CD4-positive, CD25-positive, alpha-beta regulatory T cell (primary cell): Measurements from ENCODE around the gene SOX8. TPM values are rescaled to one million over a fixed set of nuclear protein-coding genes. Genes with fewer than 3 reads are reported as not detected.

Experiments used
- ATAC-seq, 2 donors: fragments of 150-1000 bp; cut with Tn5 transposase; one replicate each; pipeline ENCODE4 v1.10.0; 2021; ENCODE audit warnings: low read depth in 2 of 2, moderate number of reproducible peaks in 2 of 2, moderate library complexity in 1 of 2
- DNase-seq, 3 donors: peaks; one replicate each; pipeline versions ENCODE4 v3.0.0 to v3.0.0-alpha.2; 2012 to 2022; ENCODE audit warnings: mixed read lengths in 1 of 3
- H3K27ac ChIP-seq: one replicate; pipeline ENCODE4 v1.7.0; 2013; ENCODE audit warnings: mild to moderate bottlenecking, low read length; ENCODE audit not compliant: insufficient read depth, poor library complexity, severe bottlenecking
- H3K27me3 ChIP-seq: one replicate; pipeline ENCODE4 v1.7.0; 2013; ENCODE audit warnings: low read length; ENCODE audit not compliant: control insufficient read depth, insufficient read depth
- H3K36me3 ChIP-seq: one replicate; pipeline ENCODE4 v1.7.0; 2013; ENCODE audit warnings: mild to moderate bottlenecking, low read length, moderate library complexity; ENCODE audit not compliant: control insufficient read depth, insufficient read depth
- H3K4me1 ChIP-seq: 2 replicates; pipeline ENCODE4 v1.7.0; 2013; ENCODE audit warnings: mild to moderate bottlenecking, low read length; ENCODE audit not compliant: insufficient read depth, control insufficient read depth, poor library complexity, severe bottlenecking
- H3K4me3 ChIP-seq: one replicate; pipeline ENCODE4 v1.7.0; 2013; ENCODE audit warnings: low read depth, mild to moderate bottlenecking, low read length, moderate library complexity
- H3K9me3 ChIP-seq, 2 experiments: 1 replicate in 1 of 2; 2 replicates in 1 of 2; pipeline ENCODE4 v1.7.0; 2013; ENCODE audit warnings: low read length in 2 of 2, mild to moderate bottlenecking in 1 of 2, moderate library complexity in 1 of 2; ENCODE audit not compliant: control insufficient read depth in 2 of 2
- H3K27ac Mint-ChIP-seq, 3 donors: one replicate each; pipeline ENCODE4 v1.8.0; 2020 to 2022; ENCODE audit warnings: mild to moderate bottlenecking in 3 of 3, mixed read lengths in 3 of 3, moderate library complexity in 2 of 3
- H3K27me3 Mint-ChIP-seq: one replicate; pipeline ENCODE4 v1.8.0; 2022; ENCODE audit warnings: mild to moderate bottlenecking, mixed read lengths
- H3K36me3 Mint-ChIP-seq: one replicate; pipeline ENCODE4 v1.8.0; 2020; ENCODE audit warnings: mixed read lengths
- H3K4me1 Mint-ChIP-seq, 4 donors: one replicate each; pipeline ENCODE4 v1.8.0; 2020 to 2022; ENCODE audit warnings: mixed read lengths in 4 of 4, mild to moderate bottlenecking in 1 of 4
- H3K4me3 Mint-ChIP-seq, 4 donors: one replicate each; pipeline ENCODE4 v1.8.0; 2020 to 2022; ENCODE audit warnings: mild to moderate bottlenecking in 4 of 4, mixed read lengths in 4 of 4, moderate library complexity in 3 of 4
- H3K9me3 Mint-ChIP-seq, 7 donors: one replicate each; pipeline ENCODE4 v1.8.0; 2020 to 2022; ENCODE audit warnings: mixed read lengths in 7 of 7, mild to moderate bottlenecking in 3 of 7, moderate library complexity in 2 of 7
- polyA plus RNA-seq, 4 donors: library from polyadenylated mRNA; unstranded; fragments of 300-500 nt; fragmentation: Illumina TruSeq; gene quantifications; one replicate each; pipeline ENCODE4 v1.2.3, GENCODE V29; 2021
- total RNA-seq: library from RNA; stranded (reverse); gene quantifications from one replicate; pipeline ENCODE4 v1.2.3, GENCODE V29; 2022

SOX8 gene
- total RNA-seq, result 1.1 TPM
- under 1 TPM; 0.16 to 0.53 (median 0.24) TPM for polyA plus RNA-seq

GRCh38 chr16:981695-982144, at the start of gene SOX8:
TSS of gene SOX8 (plus strand) at chr16:981770. CDS start at chr16:981923, 153 bp downstream.
- DNase-seq, result no peak
- Mint-ChIP-seq H3K27me3 (peaks cover 8% of the 10 kb centered on the region), H3K36me3 (no peaks in the 10 kb centered on the region), H3K9me3 (no peaks in the 10 kb centered on the region), H3K4me1 (peaks cover 0 to 7% (median 0%) of the 10 kb centered on the region in 4 donors), H3K4me3 (peak within 1 kb of the TSS in 3 of 4 donors; percentile 62 to 84 (median 83)), H3K27ac (peak within 1 kb of the TSS in 1 of 3 donors; percentile 89)
- H3K4me3 ChIP-seq, result no peak within 1 kb of the TSS
- H3K9me3 ChIP-seq, result no peaks in the 10 kb centered on the region
- no peaks in the 10 kb centered on the region for H3K36me3 ChIP-seq
- peaks cover 17% of the 10 kb centered on the region for H3K4me1 ChIP-seq
- no peak within 1 kb of the TSS for H3K27ac ChIP-seq
- no peak for ATAC-seq
- peaks cover 2% of the 10 kb centered on the region for H3K27me3 ChIP-seq

- Mint-ChIP-seq H3K27me3 (no peaks in the 10 kb centered on the region), H3K27ac (no peak overlapping the region), H3K4me3 (no peak overlapping the region), H3K36me3 (peaks cover 13% of the 10 kb centered on the region), H3K9me3 (no peaks in the 10 kb centered on the region), H3K4me1 (peaks cover 0 to 16% (median 5%) of the 10 kb centered on the region in 4 donors)
- ATAC-seq (no peak), DNase-seq (no peak)
- Histone ChIP-seq H3K36me3 (peaks cover 17% of the 10 kb centered on the region), H3K27me3 (no peaks in the 10 kb centered on the region), H3K27ac (no peak overlapping the region), H3K4me1 (no peaks in the 10 kb centered on the region), H3K9me3 (no peaks in the 10 kb centered on the region), H3K4me3 (no peak overlapping the region)
Measured at GRCh38 chr16:932831-933330, 48.7 kb upstream of the SOX8 start.

- no peak overlapping the region for H3K27ac ChIP-seq
- Mint-ChIP-seq H3K9me3 (no peaks in the 10 kb centered on the region), H3K27ac (no peak overlapping the region), H3K36me3 (peaks cover 17% of the 10 kb centered on the region), H3K4me3 (no peak overlapping the region), H3K4me1 (peaks cover 0 to 18% (median 5%) of the 10 kb centered on the region in 4 donors), H3K27me3 (no peaks in the 10 kb centered on the region)
- no peak overlapping the region for H3K4me3 ChIP-seq
- no peaks in the 10 kb centered on the region for H3K4me1 ChIP-seq
- peaks cover 17% of the 10 kb centered on the region for H3K36me3 ChIP-seq
- DNase-seq (no peak), ATAC-seq (no peak)
- H3K27me3 ChIP-seq, result no peaks in the 10 kb centered on the region
- no peaks in the 10 kb centered on the region for H3K9me3 ChIP-seq
Measured at GRCh38 chr16:933581-933980, 48.0 kb upstream of the SOX8 start.

- Histone ChIP-seq H3K27ac (no peak overlapping the region), H3K36me3 (peaks cover 17% of the 10 kb centered on the region), H3K4me1 (no peaks in the 10 kb centered on the region), H3K27me3 (no peaks in the 10 kb centered on the region), H3K9me3 (no peaks in the 10 kb centered on the region), H3K4me3 (no peak overlapping the region)
- no peaks in the 10 kb centered on the region for H3K27me3 Mint-ChIP-seq
- H3K36me3 Mint-ChIP-seq, result peaks cover 22% of the 10 kb centered on the region
- H3K4me3 Mint-ChIP-seq, result no peak overlapping the region
- H3K4me1 Mint-ChIP-seq, result peaks cover 0 to 18% (median 5%) of the 10 kb centered on the region in 4 donors
- peaks cover 0 to 2% (median 0%) of the 10 kb centered on the region in 7 donors for H3K9me3 Mint-ChIP-seq
- DNase-seq (no peak), ATAC-seq (no peak)
- H3K27ac Mint-ChIP-seq, result no peak overlapping the region
Measured at GRCh38 chr16:934178-934577, 47.4 kb upstream of the SOX8 start.

GRCh38 chr16:935684-936083, 45.9 kb upstream of the SOX8 start:
- peaks cover 17% of the 10 kb centered on the region for H3K36me3 ChIP-seq
- no peak overlapping the region for H3K4me3 ChIP-seq
- H3K27me3 ChIP-seq, result no peaks in the 10 kb centered on the region
- H3K27me3 Mint-ChIP-seq, result no peaks in the 10 kb centered on the region
- H3K9me3 Mint-ChIP-seq, result peaks cover 0 to 5% (median 0%) of the 10 kb centered on the region in 7 donors
- H3K27ac ChIP-seq, result no peak overlapping the region
- DNase-seq (no peak), ATAC-seq (no peak)
- H3K27ac Mint-ChIP-seq, result no peak overlapping the region
- peaks cover 0 to 18% (median 5%) of the 10 kb centered on the region in 4 donors for H3K4me1 Mint-ChIP-seq
- no peak overlapping the region for H3K4me3 Mint-ChIP-seq
- no peaks in the 10 kb centered on the region for H3K9me3 ChIP-seq
- H3K36me3 Mint-ChIP-seq, result peaks cover 31% of the 10 kb centered on the region
- H3K4me1 ChIP-seq, result no peaks in the 10 kb centered on the region

GRCh38 chr16:937311-937710, 44.3 kb upstream of the SOX8 start:
- Mint-ChIP-seq H3K27me3 (no peaks in the 10 kb centered on the region), H3K4me1 (peaks cover 0 to 18% (median 6%) of the 10 kb centered on the region in 4 donors), H3K9me3 (peaks cover 0 to 9% (median 5%) of the 10 kb centered on the region in 7 donors), H3K36me3 (peaks cover 37% of the 10 kb centered on the region), H3K27ac (no peak overlapping the region), H3K4me3 (no peak overlapping the region)
- Histone ChIP-seq H3K4me3 (no peak overlapping the region), H3K4me1 (no peaks in the 10 kb centered on the region), H3K9me3 (peaks cover 9% of the 10 kb centered on the region in 2 experiments), H3K36me3 (peaks cover 20% of the 10 kb centered on the region), H3K27me3 (no peaks in the 10 kb centered on the region), H3K27ac (no peak overlapping the region)
- DNase-seq (no peak), ATAC-seq (no peak)

- Mint-ChIP-seq H3K36me3 (peaks cover 39% of the 10 kb centered on the region), H3K4me3 (no peak overlapping the region), H3K27ac (no peak overlapping the region), H3K9me3 (peaks cover 0 to 12% (median 5%) of the 10 kb centered on the region in 7 donors), H3K27me3 (no peaks in the 10 kb centered on the region), H3K4me1 (peaks cover 0 to 18% (median 6%) of the 10 kb centered on the region in 4 donors)
- Histone ChIP-seq H3K4me1 (no peaks in the 10 kb centered on the region), H3K27me3 (no peaks in the 10 kb centered on the region), H3K4me3 (no peak overlapping the region), H3K36me3 (peaks cover 22% of the 10 kb centered on the region), H3K9me3 (peaks cover 13 to 14% of the 10 kb centered on the region in 2 experiments), H3K27ac (no peak overlapping the region)
- no peak for ATAC-seq
- no peak for DNase-seq
Measured at GRCh38 chr16:937723-938122, 43.8 kb upstream of the SOX8 start.

- Histone ChIP-seq H3K27me3 (no peaks in the 10 kb centered on the region), H3K4me3 (no peak overlapping the region), H3K36me3 (peaks cover 20% of the 10 kb centered on the region), H3K4me1 (no peaks in the 10 kb centered on the region), H3K9me3 (peaks cover 14 to 16% of the 10 kb centered on the region in 2 experiments), H3K27ac (no peak overlapping the region)
- DNase-seq (no peak), ATAC-seq (no peak)
- no peaks in the 10 kb centered on the region for H3K27me3 Mint-ChIP-seq
- H3K4me1 Mint-ChIP-seq, result peaks cover 0 to 18% (median 6%) of the 10 kb centered on the region in 4 donors
- no peak overlapping the region for H3K27ac Mint-ChIP-seq
- peaks cover 0 to 15% (median 5%) of the 10 kb centered on the region in 7 donors for H3K9me3 Mint-ChIP-seq
- peaks cover 37% of the 10 kb centered on the region for H3K36me3 Mint-ChIP-seq
- no peak overlapping the region for H3K4me3 Mint-ChIP-seq
Measured at GRCh38 chr16:938136-938535, 43.4 kb upstream of the SOX8 start.
